Smooth muscle cell (in vitro differentiated cells): Measurements from ENCODE around the gene TYSND1. TPM values are rescaled to one million over a fixed set of nuclear protein-coding genes. Genes with fewer than 3 reads are reported as not detected.

Experiments
- DNase-seq: peaks from one replicate; lab custom pipeline; 2025; ENCODE audit not compliant: unreplicated experiment; lab: John Stamatoyannopoulos, UW
- H2AFZ ChIP-seq: fragments of 200-600 bp; sonication (generic); 2 replicates; pipeline ENCODE4 v1.6.0; 2016; ENCODE audit warnings: antibody characterized with exemption, low read depth, mild to moderate bottlenecking
- H3F3A ChIP-seq: fragments of 200-600 bp; sonication (generic); 2 replicates; pipeline ENCODE4 v1.6.0; 2017; ENCODE audit warnings: antibody characterized with exemption, low read depth
- H3K27ac ChIP-seq: fragments of 200-600 bp; sonication (generic); 2 replicates; pipeline ENCODE4 v1.5.1; 2016; ENCODE audit warnings: low read depth, mild to moderate bottlenecking
- H3K27me3 ChIP-seq: fragments of 200-600 bp; sonication (generic); 2 replicates; pipeline ENCODE4 v1.6.1; 2016; ENCODE audit warnings: low read depth, mild to moderate bottlenecking
- H3K36me3 ChIP-seq: fragments of 200-600 bp; sonication (generic); 2 replicates; pipeline ENCODE4 v1.5.1; 2016; ENCODE audit warnings: low read depth
- H3K4me1 ChIP-seq: fragments of 200-600 bp; sonication (generic); 2 replicates; pipeline ENCODE4 v1.5.1; 2016; ENCODE audit warnings: low read depth
- H3K4me2 ChIP-seq: fragments of 200-600 bp; sonication (generic); 2 replicates; pipeline ENCODE4 v1.6.0; 2016; ENCODE audit warnings: mild to moderate bottlenecking
- H3K4me3 ChIP-seq: fragments of 200-600 bp; sonication (generic); 2 replicates; pipeline ENCODE4 v1.5.1; 2016; ENCODE audit warnings: mild to moderate bottlenecking
- H3K79me2 ChIP-seq: fragments of 200-600 bp; sonication (generic); 2 replicates; pipeline ENCODE4 v1.6.0; 2016; ENCODE audit warnings: low read depth, mild to moderate bottlenecking
- H3K9ac ChIP-seq: fragments of 200-600 bp; sonication (generic); 2 replicates; pipeline ENCODE4 v1.6.0; 2016; ENCODE audit warnings: low read depth
- H3K9me3 ChIP-seq: fragments of 200-600 bp; sonication (generic); replicated peaks from 2 replicates; pipeline ENCODE4 v1.5.1; 2016; ENCODE audit warnings: low read depth
- H4K20me1 ChIP-seq: fragments of 200-600 bp; sonication (generic); 2 replicates; pipeline ENCODE4 v1.6.0; 2016; ENCODE audit warnings: low read depth
- CTCF ChIP-seq: fragments of 200-600 bp; sonication (generic); IDR thresholded peaks from 2 replicates; pipeline ENCODE4 v1.5.1; 2017; ENCODE audit warnings: borderline replicate concordance, mild to moderate bottlenecking, antibody characterized with exemption; ENCODE audit not compliant: insufficient read depth, poor library complexity, severe bottlenecking
- WGBS: methylation state at CpG from one replicate; pipeline ENCODE4 v1.1.7; 2016; ENCODE audit warnings: low lambda C conversion rate; 5-methylcytosine and 5-hydroxymethylcytosine counted together
- polyA plus RNA-seq: library from polyadenylated mRNA; unstranded; fragments of >200 nt; fragmentation: Nextera tagmentation; extraction: Ambion mirVana; gene quantifications from 2 replicates; pipeline ENCODE4 v1.2.1, GENCODE V29; 2016
- total RNA-seq: library from RNA; depleted of rRNA; stranded (reverse); fragments of >200 nt; gene quantifications from 2 replicates; pipeline ENCODE4 v1.2.3, GENCODE V29; 2014

TYSND1 gene
- total and polyA plus RNA-seq, 2 experiments from 2014 or later: 4.5 to 4.9 TPM

- H3K27me3 ChIP-seq: no peaks in the 10 kb centered on the region
- WGBS: 95% methylated on average over 15 of the region's 15 CpGs
- H3K9me3 ChIP-seq: no peaks in the 10 kb centered on the region
- H3K4me1 ChIP-seq: no peaks in the 10 kb centered on the region
- no peak overlapping the region for H3K27ac ChIP-seq
- no peaks in the 10 kb centered on the region for H3K79me2 ChIP-seq
- no peaks in the 10 kb centered on the region for H4K20me1 ChIP-seq
- H3F3A ChIP-seq: no peaks in the 10 kb centered on the region
- no peak overlapping the region for H3K9ac ChIP-seq
- H3K4me3 ChIP-seq: no peak overlapping the region
- no peaks in the 10 kb centered on the region for H3K36me3 ChIP-seq
- no peak overlapping the region for H2AFZ ChIP-seq
- no peak overlapping the region for H3K4me2 ChIP-seq
- DNase-seq: no peak
- TF ChIP-seq CTCF: no peak
Measured at GRCh38 chr10:70126700-70127395, 19.7 kb downstream of the TYSND1 start.

DNA sequence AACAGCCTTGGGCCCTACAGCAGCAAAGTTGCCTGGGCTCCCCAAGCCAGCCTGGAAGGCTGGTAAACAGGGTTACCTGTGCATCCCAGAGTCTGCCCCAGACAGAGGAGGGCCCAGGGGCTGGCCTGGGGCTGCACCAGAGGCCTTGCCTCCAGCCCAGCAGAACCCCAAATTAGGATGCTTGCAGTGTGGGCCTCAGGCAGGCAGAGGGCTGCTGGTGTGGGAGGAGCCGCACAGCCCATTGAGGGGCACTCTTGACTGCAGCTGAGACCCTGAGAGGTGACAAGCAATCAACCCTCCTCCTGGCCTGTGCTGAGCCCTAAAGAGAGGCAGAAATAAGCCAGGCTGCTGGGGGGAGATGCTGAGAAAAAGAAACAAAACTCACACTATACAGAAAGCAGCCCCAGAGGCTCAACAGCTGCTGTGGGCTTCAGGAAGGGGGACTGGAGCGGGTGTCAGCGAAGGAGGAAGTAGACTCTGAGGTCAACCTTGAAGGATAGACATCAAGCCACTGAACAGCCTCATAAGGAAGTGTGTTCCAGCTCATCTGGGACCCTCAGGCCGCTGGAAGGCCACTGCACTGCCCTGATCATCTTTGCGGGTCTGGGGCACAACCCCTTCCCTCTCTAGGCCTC, 20.5 kb downstream of the TYSND1 start:
- Histone ChIP-seq H3K9ac (no peak overlapping the region), H3K79me2 (no peaks in the 10 kb centered on the region), H3K27me3 (no peaks in the 10 kb centered on the region), H3K27ac (no peak overlapping the region), H3K4me1 (no peaks in the 10 kb centered on the region), H3K4me2 (no peak overlapping the region), H4K20me1 (no peaks in the 10 kb centered on the region), H3K36me3 (no peaks in the 10 kb centered on the region), H2AFZ (no peak overlapping the region), H3K9me3 (no peaks in the 10 kb centered on the region), H3F3A (no peaks in the 10 kb centered on the region), H3K4me3 (no peak overlapping the region)
- no peak for TF ChIP-seq CTCF
- no peak for DNase-seq
- 96% methylated on average over 5 of the region's 5 CpGs for WGBS

DNA sequence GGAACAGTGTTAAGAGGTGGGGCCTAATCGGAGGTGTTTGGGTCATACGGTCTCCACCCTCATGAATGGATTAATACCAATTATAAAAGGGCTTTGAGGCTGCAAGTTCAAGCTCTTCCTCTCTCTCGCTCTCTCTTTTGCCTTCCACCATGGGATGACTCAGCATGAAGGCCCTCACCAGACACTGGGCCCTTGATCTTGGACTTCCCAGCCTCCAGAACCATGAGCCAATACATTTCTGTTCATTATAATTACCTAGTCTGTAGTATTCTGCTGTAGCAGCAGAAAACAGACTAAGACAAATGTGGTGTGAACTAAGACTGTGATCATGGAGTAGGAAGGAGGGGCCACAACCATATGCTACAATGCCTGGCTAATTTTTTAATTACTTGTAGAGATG, 21.6 kb downstream of the TYSND1 start:
- Histone ChIP-seq H3F3A (no peaks in the 10 kb centered on the region), H3K4me2 (no peak overlapping the region), H3K36me3 (no peaks in the 10 kb centered on the region), H2AFZ (no peak overlapping the region), H4K20me1 (no peaks in the 10 kb centered on the region), H3K79me2 (no peaks in the 10 kb centered on the region), H3K27me3 (no peaks in the 10 kb centered on the region), H3K9me3 (no peaks in the 10 kb centered on the region), H3K4me3 (no peak overlapping the region), H3K4me1 (no peaks in the 10 kb centered on the region), H3K27ac (no peak overlapping the region), H3K9ac (no peak overlapping the region)
- TF ChIP-seq CTCF: no peak
- no peak for DNase-seq
- WGBS: 95% methylated on average over 3 of the region's 3 CpGs

- Histone ChIP-seq H4K20me1 (no peaks in the 10 kb centered on the region), H3K4me3 (no peak overlapping the region), H2AFZ (no peak overlapping the region), H3F3A (no peaks in the 10 kb centered on the region), H3K79me2 (no peaks in the 10 kb centered on the region), H3K4me2 (no peak overlapping the region), H3K27ac (no peak overlapping the region), H3K27me3 (no peaks in the 10 kb centered on the region), H3K9me3 (no peaks in the 10 kb centered on the region), H3K36me3 (no peaks in the 10 kb centered on the region), H3K9ac (no peak overlapping the region), H3K4me1 (no peaks in the 10 kb centered on the region)
- WGBS: 86% methylated on average over 1 of the region's 1 CpG
- DNase-seq: no peak
- no peak for TF ChIP-seq CTCF
Measured at GRCh38 chr10:70124415-70124814, 22.1 kb downstream of the TYSND1 start.
